ENCODE data around the gene OR51B2.

OR51B2 gene

DNA sequence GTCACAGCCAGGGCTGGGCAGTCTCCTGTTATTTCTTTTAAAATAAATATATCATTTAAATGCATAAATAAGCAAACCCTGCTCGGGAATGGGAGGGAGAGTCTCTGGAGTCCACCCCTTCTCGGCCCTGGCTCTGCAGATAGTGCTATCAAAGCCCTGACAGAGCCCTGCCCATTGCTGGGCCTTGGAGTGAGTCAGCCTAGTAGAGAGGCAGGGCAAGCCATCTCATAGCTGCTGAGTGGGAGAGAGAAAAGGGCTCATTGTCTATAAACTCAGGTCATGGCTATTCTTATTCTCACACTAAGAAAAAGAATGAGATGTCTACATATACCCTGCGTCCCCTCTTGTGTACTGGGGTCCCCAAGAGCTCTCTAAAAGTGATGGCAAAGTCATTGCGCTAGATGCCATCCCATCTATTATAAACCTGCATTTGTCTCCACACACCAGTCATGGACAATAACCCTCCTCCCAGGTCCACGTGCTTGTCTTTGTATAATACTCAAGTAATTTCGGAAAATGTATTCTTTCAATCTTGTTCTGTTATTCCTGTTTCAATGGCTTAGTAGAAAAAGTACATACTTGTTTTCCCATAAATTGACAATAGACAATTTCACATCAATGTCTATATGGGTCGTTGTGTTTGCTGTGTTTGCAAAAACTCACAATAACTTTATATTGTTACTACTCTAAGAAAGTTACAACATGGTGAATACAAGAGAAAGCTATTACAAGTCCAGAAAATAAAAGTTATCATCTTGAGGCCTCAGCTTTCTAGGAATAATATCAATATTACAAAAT, 35.8 kb downstream of the OR51B2 start:
- no peak for TF ChIP-seq CTCF (IDR thresholded peaks at IDR 0.05)
- H3K9me3 Mint-ChIP-seq, result no peaks in the 10 kb centered on the region
- H3K4me3 Mint-ChIP-seq, result no peak overlapping the region
- H3K36me3 Mint-ChIP-seq (ENCODE audit: low read depth), result no peaks in the 10 kb centered on the region
- H3K27me3 Mint-ChIP-seq (ENCODE audit: low read depth, poor library complexity), result peaks cover 7% of the 10 kb centered on the region
- no peak for DNase-seq
- no peak overlapping the region for H3K27ac Mint-ChIP-seq
- no peaks in the 10 kb centered on the region for H3K4me1 Mint-ChIP-seq

GRCh38 chr11:5286901-5287300, 37.2 kb downstream of the OR51B2 start:
- Mint-ChIP-seq H3K36me3 (ENCODE audit: low read depth) (no peaks in the 10 kb centered on the region), H3K27me3 (ENCODE audit: low read depth, poor library complexity) (peaks cover 7% of the 10 kb centered on the region), H3K4me3 (no peak overlapping the region), H3K9me3 (no peaks in the 10 kb centered on the region), H3K4me1 (no peaks in the 10 kb centered on the region), H3K27ac (no peak overlapping the region)
- DNase-seq, result no peak
- no peak for TF ChIP-seq CTCF (IDR thresholded peaks at IDR 0.05)

- DNase-seq, result no peak
- H3K27me3 Mint-ChIP-seq (ENCODE audit: low read depth, poor library complexity), result peaks cover 7% of the 10 kb centered on the region
- no peak overlapping the region for H3K27ac Mint-ChIP-seq
- H3K4me3 Mint-ChIP-seq, result no peak overlapping the region
- no peaks in the 10 kb centered on the region for H3K36me3 Mint-ChIP-seq (ENCODE audit: low read depth)
- no peaks in the 10 kb centered on the region for H3K4me1 Mint-ChIP-seq
- TF ChIP-seq CTCF (IDR thresholded peaks at IDR 0.05), result no peak
- H3K9me3 Mint-ChIP-seq, result no peaks in the 10 kb centered on the region
These were observed 37.7 kb downstream of the OR51B2 start for GRCh38 chr11:5286351-5286750.

DNA sequence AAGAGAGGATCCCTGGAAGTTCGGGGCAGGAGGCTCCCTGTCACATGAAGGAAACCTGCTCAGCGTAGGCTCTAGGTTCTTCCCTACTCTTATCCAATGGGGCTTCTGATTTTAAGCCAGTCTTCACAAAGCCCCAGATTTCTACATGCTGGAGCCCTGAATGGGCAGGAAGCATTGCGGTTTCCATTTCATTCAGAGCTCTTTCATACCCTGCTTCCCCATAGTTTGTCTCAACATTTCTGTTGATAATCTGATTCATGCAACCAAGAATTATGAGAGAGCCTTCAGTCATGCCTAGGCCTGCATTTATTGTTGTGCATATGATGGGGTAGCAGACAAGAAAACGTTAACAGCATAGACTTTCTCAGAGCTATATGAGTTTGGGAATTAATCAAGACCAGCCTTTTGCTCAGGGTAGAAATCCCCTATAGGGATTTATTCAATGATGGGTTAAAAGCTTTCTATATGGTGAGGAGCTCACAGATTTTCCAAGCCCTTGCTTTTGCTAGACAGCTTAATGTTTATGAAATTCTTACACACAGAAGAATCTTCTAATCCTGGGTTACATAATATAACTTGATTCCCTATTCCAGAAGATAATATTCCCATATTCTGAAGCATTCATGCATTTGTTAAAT, 38.3 kb downstream of the OR51B2 start:
- Mint-ChIP-seq H3K4me1 (peaks cover under 1% of the 10 kb centered on the region), H3K9me3 (no peaks in the 10 kb centered on the region), H3K27ac (no peak overlapping the region), H3K36me3 (ENCODE audit: low read depth) (no peaks in the 10 kb centered on the region), H3K27me3 (ENCODE audit: low read depth, poor library complexity) (peaks cover 7% of the 10 kb centered on the region), H3K4me3 (no peak overlapping the region)
- TF ChIP-seq CTCF (IDR thresholded peaks at IDR 0.05), result no peak
- DNase-seq, result no peak

DNA sequence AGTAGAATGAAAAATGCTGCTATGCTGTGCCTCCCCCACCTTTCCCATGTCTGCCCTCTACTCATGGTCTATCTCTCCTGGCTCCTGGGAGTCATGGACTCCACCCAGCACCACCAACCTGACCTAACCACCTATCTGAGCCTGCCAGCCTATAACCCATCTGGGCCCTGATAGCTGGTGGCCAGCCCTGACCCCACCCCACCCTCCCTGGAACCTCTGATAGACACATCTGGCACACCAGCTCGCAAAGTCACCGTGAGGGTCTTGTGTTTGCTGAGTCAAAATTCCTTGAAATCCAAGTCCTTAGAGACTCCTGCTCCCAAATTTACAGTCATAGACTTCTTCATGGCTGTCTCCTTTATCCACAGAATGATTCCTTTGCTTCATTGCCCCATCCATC, 39.5 kb downstream of the OR51B2 start:
- Mint-ChIP-seq H3K9me3 (no peaks in the 10 kb centered on the region), H3K4me1 (peaks cover 5% of the 10 kb centered on the region), H3K27ac (no peak overlapping the region), H3K27me3 (ENCODE audit: low read depth, poor library complexity) (peaks cover 10% of the 10 kb centered on the region), H3K36me3 (ENCODE audit: low read depth) (no peaks in the 10 kb centered on the region), H3K4me3 (no peak overlapping the region)
- no peak for TF ChIP-seq CTCF (IDR thresholded peaks at IDR 0.05)
- DNase-seq, result no peak

DNA sequence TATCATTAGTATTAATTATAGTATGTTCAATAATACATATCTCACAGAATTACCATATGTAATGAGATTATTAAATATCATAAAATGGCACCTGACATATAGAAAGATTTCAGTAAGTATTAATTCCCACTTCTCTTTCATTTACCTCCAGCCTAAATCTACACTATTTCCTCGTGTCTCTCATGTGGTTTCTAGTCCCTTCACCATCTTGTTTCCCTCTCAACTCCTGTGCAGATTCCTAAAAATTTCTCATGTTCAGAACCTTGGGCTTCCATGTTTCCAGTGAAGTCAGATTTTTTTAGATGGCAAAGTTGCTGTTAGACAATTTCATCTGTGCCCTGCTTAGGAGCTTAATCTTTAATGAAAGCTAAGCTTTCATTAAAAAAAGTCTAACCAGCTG, 40.2 kb downstream of the OR51B2 start:
- no peak for DNase-seq

More for the DNA sequence above, 40.2 kb downstream of the OR51B2 start:
- Mint-ChIP-seq H3K27me3 (ENCODE audit: low read depth, poor library complexity) (peaks cover 10% of the 10 kb centered on the region), H3K4me3 (no peak overlapping the region), H3K4me1 (peaks cover 5% of the 10 kb centered on the region), H3K9me3 (no peaks in the 10 kb centered on the region), H3K36me3 (ENCODE audit: low read depth) (no peaks in the 10 kb centered on the region), H3K27ac (no peak overlapping the region)
- no peak for TF ChIP-seq CTCF (IDR thresholded peaks at IDR 0.05)
